ENCODE measurements around the gene C17orf107.

The C17orf107 gene

GRCh38 chr17:4944554-4945175 is 45.3 kb downstream of the C17orf107 start:
- peak overlapping the region; percentile 93 for H3K4me3 Mint-ChIP-seq
- H3K9me3 Mint-ChIP-seq = no peaks in the 10 kb centered on the region
- peaks cover 68% of the 10 kb centered on the region for H3K4me1 Mint-ChIP-seq
- H3K36me3 Mint-ChIP-seq = peaks cover 92% of the 10 kb centered on the region
- peak overlapping the region; percentile 99 for H3K27ac Mint-ChIP-seq
- no peak for ATAC-seq
- peak in 1 of 2 donors; percentile 79 for DNase-seq (ENCODE audit: low spot score in 2 of 2)

- DNase-seq (ENCODE audit: low spot score in 2 of 2) (peak; percentile 71 to 91), ATAC-seq (peak; percentile 63)
- Mint-ChIP-seq H3K4me3 (peak overlapping the region; percentile 93), H3K36me3 (peaks cover 90% of the 10 kb centered on the region), H3K27ac (peak overlapping the region; percentile 99), H3K9me3 (no peaks in the 10 kb centered on the region), H3K4me1 (peaks cover 71% of the 10 kb centered on the region)
Measured at GRCh38 chr17:4945176-4945943, 46.0 kb downstream of the C17orf107 start.

GRCh38 chr17:4945944-4946280 is 46.6 kb downstream of the C17orf107 start:
- peak overlapping the region; percentile 93 for H3K4me3 Mint-ChIP-seq
- peak overlapping the region; percentile 99 for H3K27ac Mint-ChIP-seq
- H3K36me3 Mint-ChIP-seq = peaks cover 89% of the 10 kb centered on the region
- ATAC-seq = no peak
- no peak for DNase-seq (ENCODE audit: low spot score in 2 of 2)
- H3K9me3 Mint-ChIP-seq = no peaks in the 10 kb centered on the region
- peaks cover 75% of the 10 kb centered on the region for H3K4me1 Mint-ChIP-seq

GRCh38 chr17:4946312-4946976 is 47.1 kb downstream of the C17orf107 start:
- H3K27ac Mint-ChIP-seq = peak overlapping the region; percentile 99
- ATAC-seq (no peak), DNase-seq (ENCODE audit: low spot score in 2 of 2) (peak in 1 of 2 donors; percentile 60)
- H3K36me3 Mint-ChIP-seq = peaks cover 84% of the 10 kb centered on the region
- no peaks in the 10 kb centered on the region for H3K9me3 Mint-ChIP-seq
- peak overlapping the region; percentile 93 for H3K4me3 Mint-ChIP-seq
- peaks cover 75% of the 10 kb centered on the region for H3K4me1 Mint-ChIP-seq

GRCh38 chr17:4947010-4947410 is 47.7 kb downstream of the C17orf107 start:
- Mint-ChIP-seq H3K36me3 (peaks cover 78% of the 10 kb centered on the region), H3K4me1 (peaks cover 74% of the 10 kb centered on the region), H3K4me3 (peak overlapping the region; percentile 93), H3K27ac (peak overlapping the region; percentile 99), H3K9me3 (no peaks in the 10 kb centered on the region)
- DNase-seq (ENCODE audit: low spot score in 2 of 2) = peak in 1 of 2 donors; percentile 34
- no peak for ATAC-seq

- H3K27ac Mint-ChIP-seq = peak overlapping the region; percentile 99
Measured at GRCh38 chr17:4947411-4948165, 48.3 kb downstream of the C17orf107 start.

GRCh38 chr17:4948166-4948930 is 49.0 kb downstream of the C17orf107 start, which contains the start of gene PFN1:
Gene PFN1 (minus strand): TSS chr17:4948530. CDS start chr17:4948394, 136 bp downstream.
- Mint-ChIP-seq H3K27ac (peak within 1 kb of the TSS; percentile 99), H3K4me3 (peak within 1 kb of the TSS; percentile 93), H3K36me3 (peaks cover 65% of the 10 kb centered on the region), H3K9me3 (no peaks in the 10 kb centered on the region), H3K4me1 (peaks cover 61% of the 10 kb centered on the region)
- peak; percentile 66 to 88 for DNase-seq (ENCODE audit: low spot score in 2 of 2)
- peak; percentile 49 for ATAC-seq

More at GRCh38 chr17:4947411-4948165, 48.3 kb downstream of the C17orf107 start:
- Mint-ChIP-seq H3K4me3 (peak overlapping the region; percentile 93), H3K36me3 (peaks cover 73% of the 10 kb centered on the region), H3K4me1 (peaks cover 69% of the 10 kb centered on the region), H3K9me3 (no peaks in the 10 kb centered on the region)
- ATAC-seq (peak; percentile 27), DNase-seq (ENCODE audit: low spot score in 2 of 2) (peak; percentile 55 to 89)

- H3K27ac Mint-ChIP-seq = peak overlapping the region; percentile 99
- DNase-seq (ENCODE audit: low spot score in 2 of 2) = peak; percentile 59 to 92
- peak overlapping the region; percentile 93 for H3K4me3 Mint-ChIP-seq
- peaks cover 55% of the 10 kb centered on the region for H3K4me1 Mint-ChIP-seq
- H3K36me3 Mint-ChIP-seq = peaks cover 59% of the 10 kb centered on the region
- no peaks in the 10 kb centered on the region for H3K9me3 Mint-ChIP-seq
- ATAC-seq = peak; percentile 60
Measured at GRCh38 chr17:4948931-4949320, 49.6 kb downstream of the C17orf107 start.

- Mint-ChIP-seq H3K27ac (peak overlapping the region; percentile 99), H3K4me3 (peak overlapping the region; percentile 93), H3K9me3 (no peaks in the 10 kb centered on the region), H3K4me1 (peaks cover 50% of the 10 kb centered on the region), H3K36me3 (peaks cover 54% of the 10 kb centered on the region)
- DNase-seq (ENCODE audit: low spot score in 2 of 2) (peak; percentile 67 to 91), ATAC-seq (peak; percentile 57)
Measured at GRCh38 chr17:4949321-4950074, 50.2 kb downstream of the C17orf107 start.

- ATAC-seq (peak; percentile 23), DNase-seq (ENCODE audit: low spot score in 2 of 2) (no peak)
- Mint-ChIP-seq H3K4me1 (peaks cover 42% of the 10 kb centered on the region), H3K9me3 (no peaks in the 10 kb centered on the region), H3K4me3 (peak overlapping the region; percentile 93), H3K36me3 (peaks cover 46% of the 10 kb centered on the region), H3K27ac (peak overlapping the region; percentile 99)
Measured at GRCh38 chr17:4950075-4950745, 50.9 kb downstream of the C17orf107 start.

- peaks cover 41% of the 10 kb centered on the region for H3K36me3 Mint-ChIP-seq
- no peaks in the 10 kb centered on the region for H3K9me3 Mint-ChIP-seq
- H3K4me3 Mint-ChIP-seq = peak within 1 kb of the TSS; percentile 93
- ATAC-seq (no peak), DNase-seq (ENCODE audit: low spot score in 2 of 2) (no peak)
- peaks cover 37% of the 10 kb centered on the region for H3K4me1 Mint-ChIP-seq
- peak within 1 kb of the TSS; percentile 99 for H3K27ac Mint-ChIP-seq
Measured at GRCh38 chr17:4950746-4951204, 51.4 kb downstream of the C17orf107 start, which contains the start of gene ENO3. Gene ENO3 (plus strand): TSS chr17:4951119. CDS start chr17:4951830, 711 bp downstream.

- H3K9me3 Mint-ChIP-seq = no peaks in the 10 kb centered on the region
- H3K36me3 Mint-ChIP-seq = peaks cover 34% of the 10 kb centered on the region
- peak overlapping the region; percentile 93 for H3K4me3 Mint-ChIP-seq
- ATAC-seq (no peak), DNase-seq (ENCODE audit: low spot score in 2 of 2) (no peak)
- H3K4me1 Mint-ChIP-seq = peaks cover 31% of the 10 kb centered on the region
- peak overlapping the region; percentile 99 for H3K27ac Mint-ChIP-seq
Measured at GRCh38 chr17:4951486-4951885, 52.1 kb downstream of the C17orf107 start.

Measured in stimulated activated effector memory CD8-positive, alpha-beta T cell treated with anti-CD3 and anti-CD28 coated beads, Interleukin-12 subunit alpha, Interleukin-12 subunit beta, amount 100 ng/mL, for 72 hours (primary cell).